ENCODE data around the gene SNX24. TPM values are rescaled to one million over a fixed set of nuclear protein-coding genes. Genes with fewer than 3 reads are reported as not detected.

Gene SNX24
- total and polyA plus RNA-seq, 2 of the 4 experiments (the other 2 are of a cell fraction): 13.8 to 15.0 TPM

GRCh38 chr5:122933956-122934355 is 88.5 kb downstream of the SNX24 start:
- ChIA-PET CTCF (no interaction called here), POLR2A (ENCODE audit: unreplicated experiment) (no interaction called here)
- no peak overlapping the region for H3K14ac ChIP-seq (replicated peaks; ENCODE audit: low read depth, low read length)
- no peak overlapping the region for H3K9ac ChIP-seq (ENCODE audit: low read depth, low read length)
- H3K9me3 ChIP-seq (ENCODE audit: control insufficient read depth, insufficient read depth, low read length): no peaks in the 10 kb centered on the region
- dilution Hi-C loops (cut with HindIII; ENCODE audit: low sequenced_read_pairs, unreplicated experiment): no loop called here
- no peak for ATAC-seq (ENCODE audit: low read depth)
- no peak overlapping the region for H3K27ac ChIP-seq (ENCODE audit: insufficient read depth, low read length)
- no peak overlapping the region for H3K4ac ChIP-seq (ENCODE audit: low read depth, low read length)
- no peaks in the 10 kb centered on the region for H3K4me1 ChIP-seq (ENCODE audit: control insufficient read depth, insufficient read depth, low read length)
- no peak overlapping the region for H2AK9ac ChIP-seq (replicated peaks; ENCODE audit: low read depth, low read length, poor library complexity)
- H3K4me3 ChIP-seq (ENCODE audit: insufficient read depth, low read depth, low read length): no peak overlapping the region
- H4K20me1 ChIP-seq (ENCODE audit: insufficient read depth, low read length): no peaks in the 10 kb centered on the region
- BruUV-seq (replicated peaks): no TSS peak
- no peak overlapping the region for H4K8ac ChIP-seq (ENCODE audit: low read depth in 2 of 2, low read length in 2 of 2)
- peaks cover 4 to 6% of the 10 kb centered on the region in 2 experiments; a peak in 3 of 4 replicates for H3K79me1 ChIP-seq (ENCODE audit: low read depth in 1 of 2, low read length in 2 of 2)
- H4K5ac ChIP-seq (ENCODE audit: low read depth, low read length): no peak overlapping the region
- H2BK15ac ChIP-seq (ENCODE audit: low read depth, low read length): no peak overlapping the region
- no peak overlapping the region for H2BK20ac ChIP-seq (ENCODE audit: low read depth, low read length)
- WGBS, 2 experiments (ENCODE audit: extremely low coverage in 2 of 2, insufficient read length in 1 of 2): 67% methylated on average over 1 of the region's 7 CpGs; no CpG with 5 or more reads in 1 of the 2 experiments
- no peak overlapping the region for H2AK5ac ChIP-seq (ENCODE audit: low read depth, low read length)
- TF ChIP-seq FOS (IDR thresholded peaks at IDR 0.05; ENCODE audit: low read depth, low read length): no peak
- TF ChIP-seq NFE2L2 (IDR thresholded peaks at IDR 0.05; ENCODE audit: low read depth, low read length): no peak
- TF ChIP-seq CHD1 (IDR thresholded peaks at IDR 0.05; ENCODE audit: low read depth, low read length): no peak
- TF ChIP-seq MAFK (IDR thresholded peaks at IDR 0.05; ENCODE audit: low read depth, low read length): no peak
- no peak for TF ChIP-seq RAD21 (IDR thresholded peaks at IDR 0.05; ENCODE audit: low read length)
- in situ Hi-C loops (cut with MboI; ENCODE audit: low sequenced_read_pairs): no loop called here
- H3K18ac ChIP-seq (ENCODE audit: low read depth, low read length): no peak overlapping the region
- no peak for DNase-seq
- no peak overlapping the region for H4K91ac ChIP-seq (ENCODE audit: insufficient read depth, low read depth, low read length)
- H3K27me3 ChIP-seq (ENCODE audit: control insufficient read depth, insufficient read depth, low read length): no peaks in the 10 kb centered on the region
- H3K9me1 ChIP-seq (ENCODE audit: insufficient read depth, low read length): no peaks in the 10 kb centered on the region; the same call in 1 of the 2 replicates
- no peak overlapping the region for H3K56ac ChIP-seq (ENCODE audit: extremely low read depth, insufficient read depth, low read length)
- no peak overlapping the region for H2AFZ ChIP-seq (replicated peaks; ENCODE audit: low read length, poor library complexity)
- no peak overlapping the region for H3K4me2 ChIP-seq (ENCODE audit: low read depth, low read length)
- no peak overlapping the region for H2BK5ac ChIP-seq (ENCODE audit: low read depth, low read length, poor library complexity, severe bottlenecking)
- no peak overlapping the region for H2BK120ac ChIP-seq (ENCODE audit: low read depth, low read length)
- no peak overlapping the region for H3K23ac ChIP-seq (ENCODE audit: low read depth, low read length)
- no peaks in the 10 kb centered on the region for H3K36me3 ChIP-seq (ENCODE audit: control insufficient read depth, insufficient read depth, low read length)
- intact Hi-C loops (cut with micrococcal nuclease): no loop called here
